GM23338 (cell line): Measurements from ENCODE around the gene HSP90B1.

Experiments
- CREB1 ChIP-seq: fragments of 250-450 bp; sonication (Bioruptor Pico); IDR thresholded peaks from 2 replicates; pipeline ENCODE4 v1.5.0; 2020; ENCODE audit warnings: low read depth, mild to moderate bottlenecking, moderate library complexity
- EZH2 ChIP-seq: fragments of 200-600 bp; sonication (generic); IDR thresholded peaks from one replicate; pipeline ENCODE4 v1.8.0; 2017; ENCODE audit warnings: antibody characterized with exemption, mild to moderate bottlenecking, low read depth; ENCODE audit not compliant: unreplicated experiment
- EZH2phosphoT487 ChIP-seq: fragments of 200-600 bp; sonication (generic); IDR thresholded peaks from one replicate; pipeline ENCODE4 v1.8.1; 2018; ENCODE audit warnings: antibody characterized with exemption; ENCODE audit not compliant: unreplicated experiment
- JUNB ChIP-seq: IDR thresholded peaks from one replicate; pipeline ENCODE4 v1.6.1; 2016; ENCODE audit warnings: antibody characterized with exemption; ENCODE audit not compliant: unreplicated experiment
- POLR2AphosphoS5 ChIP-seq: IDR thresholded peaks from 2 replicates; pipeline ENCODE4 v1.6.1; 2016; ENCODE audit warnings: antibody characterized with exemption, low read depth
- REST ChIP-seq: IDR thresholded peaks from one replicate; pipeline ENCODE4 v1.6.1; 2018; ENCODE audit warnings: antibody characterized with exemption; ENCODE audit not compliant: unreplicated experiment
- STAT1 ChIP-seq: IDR thresholded peaks from one replicate; pipeline ENCODE4 v1.6.1; 2016; ENCODE audit warnings: antibody characterized with exemption; ENCODE audit not compliant: unreplicated experiment
- ZNF114 ChIP-seq: fragments of 250-450 bp; sonication (Bioruptor Pico); IDR thresholded peaks from 2 replicates; pipeline ENCODE4 v1.5.0; 2020; ENCODE audit warnings: mild to moderate bottlenecking, moderate library complexity
- TF ChIP-seq, protein P1 (sequence below), 2 experiments: fragments of 200-600 bp in 1 of 2; sonication (generic) in 1 of 2; conservative IDR thresholded peaks; 2 replicates each; pipeline versions ENCODE4 v1.5.1 to v1.6.1; 2016 to 2017; ENCODE audit warnings: antibody characterized with exemption in 2 of 2, low read depth in 2 of 2, mild to moderate bottlenecking in 2 of 2, moderate library complexity in 1 of 2
- TF ChIP-seq, protein P2 (sequence below): IDR thresholded peaks from 2 replicates; pipeline ENCODE4 v1.6.1; 2016; ENCODE audit warnings: antibody characterized with exemption
- TF ChIP-seq, protein P3 (sequence below): fragments of 250-450 bp; sonication (Bioruptor Pico); IDR thresholded peaks from 2 replicates; pipeline ENCODE4 v1.5.0; 2020; ENCODE audit warnings: mild to moderate bottlenecking, moderate library complexity

DNA sequence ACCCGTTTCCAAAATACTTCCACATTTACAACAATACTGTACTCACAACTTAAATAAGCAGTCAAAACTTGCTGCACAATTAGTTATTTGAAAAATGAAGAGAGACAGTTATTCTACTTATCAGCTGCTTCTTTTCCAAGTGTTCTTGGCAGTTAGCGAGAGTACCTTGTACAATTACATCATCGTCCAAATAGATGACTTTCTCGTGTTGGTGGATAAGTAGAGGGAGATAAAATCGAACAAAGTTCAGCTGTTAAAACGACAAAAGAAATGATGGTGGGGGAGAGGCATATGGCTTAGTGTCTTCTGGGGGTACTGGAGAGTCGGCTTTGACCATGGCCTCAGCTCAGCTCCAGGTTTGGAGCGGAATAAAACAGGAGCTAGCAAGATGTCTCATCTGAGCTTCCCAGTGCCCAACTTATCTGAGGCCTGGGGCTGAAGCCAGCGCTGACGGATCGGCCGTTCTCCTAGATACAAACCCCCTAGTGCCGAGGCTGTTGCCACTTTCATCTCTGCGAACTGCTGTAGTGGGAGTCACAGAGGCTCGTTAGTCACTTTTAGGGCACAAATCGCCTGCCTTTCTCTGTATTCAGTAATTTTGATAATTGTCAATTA, 67.2 kb downstream of the HSP90B1 start:
- TF ChIP-seq, protein P1, sequence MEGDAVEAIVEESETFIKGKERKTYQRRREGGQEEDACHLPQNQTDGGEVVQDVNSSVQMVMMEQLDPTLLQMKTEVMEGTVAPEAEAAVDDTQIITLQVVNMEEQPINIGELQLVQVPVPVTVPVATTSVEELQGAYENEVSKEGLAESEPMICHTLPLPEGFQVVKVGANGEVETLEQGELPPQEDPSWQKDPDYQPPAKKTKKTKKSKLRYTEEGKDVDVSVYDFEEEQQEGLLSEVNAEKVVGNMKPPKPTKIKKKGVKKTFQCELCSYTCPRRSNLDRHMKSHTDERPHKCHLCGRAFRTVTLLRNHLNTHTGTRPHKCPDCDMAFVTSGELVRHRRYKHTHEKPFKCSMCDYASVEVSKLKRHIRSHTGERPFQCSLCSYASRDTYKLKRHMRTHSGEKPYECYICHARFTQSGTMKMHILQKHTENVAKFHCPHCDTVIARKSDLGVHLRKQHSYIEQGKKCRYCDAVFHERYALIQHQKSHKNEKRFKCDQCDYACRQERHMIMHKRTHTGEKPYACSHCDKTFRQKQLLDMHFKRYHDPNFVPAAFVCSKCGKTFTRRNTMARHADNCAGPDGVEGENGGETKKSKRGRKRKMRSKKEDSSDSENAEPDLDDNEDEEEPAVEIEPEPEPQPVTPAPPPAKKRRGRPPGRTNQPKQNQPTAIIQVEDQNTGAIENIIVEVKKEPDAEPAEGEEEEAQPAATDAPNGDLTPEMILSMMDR (conservative IDR thresholded peaks at IDR 0.05; ENCODE audit: low read depth in 2 of 2): no peak
- TF ChIP-seq CREB1 (CRISPR knock-in tag) (no peak), POLR2AphosphoS5 (no peak), EZH2phosphoT487 (no peak), EZH2 (no peak), REST (no peak), JUNB (no peak), STAT1 (no peak), ZNF114 (CRISPR knock-in tag) (no peak)
- TF ChIP-seq, protein P2, sequence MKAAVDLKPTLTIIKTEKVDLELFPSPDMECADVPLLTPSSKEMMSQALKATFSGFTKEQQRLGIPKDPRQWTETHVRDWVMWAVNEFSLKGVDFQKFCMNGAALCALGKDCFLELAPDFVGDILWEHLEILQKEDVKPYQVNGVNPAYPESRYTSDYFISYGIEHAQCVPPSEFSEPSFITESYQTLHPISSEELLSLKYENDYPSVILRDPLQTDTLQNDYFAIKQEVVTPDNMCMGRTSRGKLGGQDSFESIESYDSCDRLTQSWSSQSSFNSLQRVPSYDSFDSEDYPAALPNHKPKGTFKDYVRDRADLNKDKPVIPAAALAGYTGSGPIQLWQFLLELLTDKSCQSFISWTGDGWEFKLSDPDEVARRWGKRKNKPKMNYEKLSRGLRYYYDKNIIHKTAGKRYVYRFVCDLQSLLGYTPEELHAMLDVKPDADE: no peak
- TF ChIP-seq, protein P3, sequence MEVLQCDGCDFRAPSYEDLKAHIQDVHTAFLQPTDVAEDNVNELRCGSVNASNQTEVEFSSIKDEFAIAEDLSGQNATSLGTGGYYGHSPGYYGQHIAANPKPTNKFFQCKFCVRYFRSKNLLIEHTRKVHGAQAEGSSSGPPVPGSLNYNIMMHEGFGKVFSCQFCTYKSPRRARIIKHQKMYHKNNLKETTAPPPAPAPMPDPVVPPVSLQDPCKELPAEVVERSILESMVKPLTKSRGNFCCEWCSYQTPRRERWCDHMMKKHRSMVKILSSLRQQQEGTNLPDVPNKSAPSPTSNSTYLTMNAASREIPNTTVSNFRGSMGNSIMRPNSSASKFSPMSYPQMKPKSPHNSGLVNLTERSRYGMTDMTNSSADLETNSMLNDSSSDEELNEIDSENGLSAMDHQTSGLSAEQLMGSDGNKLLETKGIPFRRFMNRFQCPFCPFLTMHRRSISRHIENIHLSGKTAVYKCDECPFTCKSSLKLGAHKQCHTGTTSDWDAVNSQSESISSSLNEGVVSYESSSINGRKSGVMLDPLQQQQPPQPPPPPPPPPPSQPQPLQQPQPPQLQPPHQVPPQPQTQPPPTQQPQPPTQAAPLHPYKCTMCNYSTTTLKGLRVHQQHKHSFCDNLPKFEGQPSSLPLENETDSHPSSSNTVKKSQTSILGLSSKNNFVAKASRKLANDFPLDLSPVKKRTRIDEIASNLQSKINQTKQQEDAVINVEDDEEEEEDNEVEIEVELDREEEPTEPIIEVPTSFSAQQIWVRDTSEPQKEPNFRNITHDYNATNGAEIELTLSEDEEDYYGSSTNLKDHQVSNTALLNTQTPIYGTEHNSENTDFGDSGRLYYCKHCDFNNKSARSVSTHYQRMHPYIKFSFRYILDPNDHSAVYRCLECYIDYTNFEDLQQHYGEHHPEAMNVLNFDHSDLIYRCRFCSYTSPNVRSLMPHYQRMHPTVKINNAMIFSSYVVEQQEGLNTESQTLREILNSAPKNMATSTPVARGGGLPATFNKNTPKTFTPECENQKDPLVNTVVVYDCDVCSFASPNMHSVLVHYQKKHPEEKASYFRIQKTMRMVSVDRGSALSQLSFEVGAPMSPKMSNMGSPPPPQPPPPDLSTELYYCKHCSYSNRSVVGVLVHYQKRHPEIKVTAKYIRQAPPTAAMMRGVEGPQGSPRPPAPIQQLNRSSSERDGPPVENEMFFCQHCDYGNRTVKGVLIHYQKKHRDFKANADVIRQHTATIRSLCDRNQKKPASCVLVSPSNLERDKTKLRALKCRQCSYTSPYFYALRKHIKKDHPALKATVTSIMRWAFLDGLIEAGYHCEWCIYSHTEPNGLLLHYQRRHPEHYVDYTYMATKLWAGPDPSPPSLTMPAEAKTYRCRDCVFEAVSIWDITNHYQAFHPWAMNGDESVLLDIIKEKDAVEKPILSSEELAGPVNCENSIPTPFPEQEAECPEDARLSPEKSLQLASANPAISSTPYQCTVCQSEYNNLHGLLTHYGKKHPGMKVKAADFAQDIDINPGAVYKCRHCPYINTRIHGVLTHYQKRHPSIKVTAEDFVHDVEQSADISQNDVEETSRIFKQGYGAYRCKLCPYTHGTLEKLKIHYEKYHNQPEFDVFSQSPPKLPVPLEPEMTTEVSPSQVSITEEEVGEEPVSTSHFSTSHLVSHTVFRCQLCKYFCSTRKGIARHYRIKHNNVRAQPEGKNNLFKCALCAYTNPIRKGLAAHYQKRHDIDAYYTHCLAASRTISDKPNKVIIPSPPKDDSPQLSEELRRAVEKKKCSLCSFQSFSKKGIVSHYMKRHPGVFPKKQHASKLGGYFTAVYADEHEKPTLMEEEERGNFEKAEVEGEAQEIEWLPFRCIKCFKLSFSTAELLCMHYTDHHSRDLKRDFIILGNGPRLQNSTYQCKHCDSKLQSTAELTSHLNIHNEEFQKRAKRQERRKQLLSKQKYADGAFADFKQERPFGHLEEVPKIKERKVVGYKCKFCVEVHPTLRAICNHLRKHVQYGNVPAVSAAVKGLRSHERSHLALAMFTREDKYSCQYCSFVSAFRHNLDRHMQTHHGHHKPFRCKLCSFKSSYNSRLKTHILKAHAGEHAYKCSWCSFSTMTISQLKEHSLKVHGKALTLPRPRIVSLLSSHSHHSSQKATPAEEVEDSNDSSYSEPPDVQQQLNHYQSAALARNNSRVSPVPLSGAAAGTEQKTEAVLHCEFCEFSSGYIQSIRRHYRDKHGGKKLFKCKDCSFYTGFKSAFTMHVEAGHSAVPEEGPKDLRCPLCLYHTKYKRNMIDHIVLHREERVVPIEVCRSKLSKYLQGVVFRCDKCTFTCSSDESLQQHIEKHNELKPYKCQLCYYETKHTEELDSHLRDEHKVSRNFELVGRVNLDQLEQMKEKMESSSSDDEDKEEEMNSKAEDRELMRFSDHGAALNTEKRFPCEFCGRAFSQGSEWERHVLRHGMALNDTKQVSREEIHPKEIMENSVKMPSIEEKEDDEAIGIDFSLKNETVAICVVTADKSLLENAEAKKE (CRISPR knock-in tag): no peak
